Stimulated activated CD4-positive, alpha-beta T cell treated with anti-CD3 and anti-CD28 coated beads, Interleukin-2, amount 100 ng/mL, for 4 hours (primary cell): Measurements from ENCODE around the gene MYO5A.
A peak's percentile ranks its signal among the peaks of the same experiment; 100 is the strongest.
"Not testable (repeated sequence)": the region's sequence is repeated elsewhere in the genome, so short reads cannot be mapped to it uniquely, and the experiment has no call there.

Source experiments
- DNase-seq: peaks from one replicate; pipeline ENCODE4 v3.0.0-alpha.2; 2020; ENCODE audit warnings: low read depth

Gene MYO5A

DNA sequence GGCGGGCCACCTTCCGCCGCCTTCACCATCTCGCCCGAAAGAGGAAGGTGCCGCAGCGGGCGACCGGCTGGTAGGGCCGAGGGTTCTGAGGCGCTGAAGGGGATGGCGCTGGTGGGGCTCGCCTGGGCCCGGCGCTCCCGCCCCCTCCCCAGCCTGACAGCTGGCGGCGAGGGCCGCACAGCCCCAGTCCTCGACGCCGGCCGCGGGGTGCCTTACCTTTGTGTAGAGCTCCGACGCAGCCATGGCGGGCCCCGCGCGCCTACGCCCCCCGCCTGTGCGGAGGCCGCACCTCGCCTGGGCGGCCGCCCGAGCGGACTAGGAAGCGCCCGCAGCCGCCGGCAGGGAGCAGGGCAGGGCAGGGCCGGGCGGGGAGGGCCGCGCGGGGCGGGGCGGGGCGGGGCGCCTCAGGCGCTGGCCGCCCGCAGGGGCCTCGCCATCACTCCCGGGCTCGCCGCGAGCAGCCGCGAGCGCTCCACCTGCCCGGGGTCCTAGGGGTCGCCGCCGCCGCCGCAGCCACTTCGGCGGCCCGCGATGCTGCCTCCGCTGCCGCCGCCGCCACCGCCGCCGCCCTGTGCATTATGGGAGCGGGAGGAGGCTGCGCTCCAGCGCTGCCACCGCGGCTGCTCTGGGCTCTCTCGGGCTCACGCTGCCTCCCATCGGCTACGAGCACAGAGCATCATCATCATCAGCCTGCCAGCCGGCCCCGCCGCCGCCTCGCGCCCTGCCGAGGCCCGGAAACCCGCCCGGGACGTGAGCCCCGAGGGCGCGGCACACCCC is at the start of gene MYO5A:
MYO5A (minus strand) TSS at position 317 of the 777 bp plus-strand sequence; CDS start at position 243, 74 bp downstream.
- peak; percentile 70 for DNase-seq

DNA sequence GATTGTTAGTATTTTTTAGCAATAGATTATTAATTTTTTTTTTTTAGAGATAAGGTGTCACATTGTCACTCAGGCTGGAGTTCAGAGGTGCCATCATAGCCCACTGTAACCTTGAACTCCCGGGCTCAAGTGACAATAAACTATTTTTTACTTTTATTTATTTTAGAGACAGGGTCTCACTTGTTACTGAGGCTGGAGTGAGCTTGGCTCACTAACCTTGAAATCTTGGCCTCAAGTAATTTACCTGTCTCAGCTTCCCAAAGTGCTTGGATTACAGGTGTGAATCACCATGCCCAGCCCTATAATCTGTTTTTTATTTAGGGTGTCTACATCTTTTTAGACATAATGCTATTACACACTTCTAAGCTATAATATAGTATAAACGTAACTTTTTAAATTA is 48.0 kb upstream of the MYO5A start:
- no peak for DNase-seq

- not testable (repeated sequence) for DNase-seq
Measured at GRCh38 chr15:52575573-52575972, 46.9 kb upstream of the MYO5A start.

DNA sequence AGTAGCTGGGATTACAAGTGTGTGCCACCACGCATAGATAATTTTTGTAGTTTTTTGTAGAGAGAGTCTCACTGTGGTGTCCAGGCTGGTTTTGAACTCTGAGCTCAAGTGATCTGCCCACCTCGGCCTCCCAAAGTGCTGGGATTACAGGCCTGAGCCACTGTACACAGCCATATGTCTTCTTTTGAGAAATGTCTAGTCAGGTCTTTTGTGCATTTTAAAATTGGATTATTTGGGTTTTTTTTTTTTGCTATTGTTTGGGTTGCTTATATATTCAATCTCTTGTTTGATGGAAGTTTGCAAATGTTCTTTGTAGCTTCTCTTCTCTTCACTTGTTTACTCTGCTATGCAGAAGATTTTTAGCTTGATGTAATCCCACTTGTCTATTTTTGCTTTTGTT is 46.4 kb upstream of the MYO5A start:
- DNase-seq = no peak

- not testable (repeated sequence) for DNase-seq
Measured at GRCh38 chr15:52574623-52575022, 45.9 kb upstream of the MYO5A start.

DNA sequence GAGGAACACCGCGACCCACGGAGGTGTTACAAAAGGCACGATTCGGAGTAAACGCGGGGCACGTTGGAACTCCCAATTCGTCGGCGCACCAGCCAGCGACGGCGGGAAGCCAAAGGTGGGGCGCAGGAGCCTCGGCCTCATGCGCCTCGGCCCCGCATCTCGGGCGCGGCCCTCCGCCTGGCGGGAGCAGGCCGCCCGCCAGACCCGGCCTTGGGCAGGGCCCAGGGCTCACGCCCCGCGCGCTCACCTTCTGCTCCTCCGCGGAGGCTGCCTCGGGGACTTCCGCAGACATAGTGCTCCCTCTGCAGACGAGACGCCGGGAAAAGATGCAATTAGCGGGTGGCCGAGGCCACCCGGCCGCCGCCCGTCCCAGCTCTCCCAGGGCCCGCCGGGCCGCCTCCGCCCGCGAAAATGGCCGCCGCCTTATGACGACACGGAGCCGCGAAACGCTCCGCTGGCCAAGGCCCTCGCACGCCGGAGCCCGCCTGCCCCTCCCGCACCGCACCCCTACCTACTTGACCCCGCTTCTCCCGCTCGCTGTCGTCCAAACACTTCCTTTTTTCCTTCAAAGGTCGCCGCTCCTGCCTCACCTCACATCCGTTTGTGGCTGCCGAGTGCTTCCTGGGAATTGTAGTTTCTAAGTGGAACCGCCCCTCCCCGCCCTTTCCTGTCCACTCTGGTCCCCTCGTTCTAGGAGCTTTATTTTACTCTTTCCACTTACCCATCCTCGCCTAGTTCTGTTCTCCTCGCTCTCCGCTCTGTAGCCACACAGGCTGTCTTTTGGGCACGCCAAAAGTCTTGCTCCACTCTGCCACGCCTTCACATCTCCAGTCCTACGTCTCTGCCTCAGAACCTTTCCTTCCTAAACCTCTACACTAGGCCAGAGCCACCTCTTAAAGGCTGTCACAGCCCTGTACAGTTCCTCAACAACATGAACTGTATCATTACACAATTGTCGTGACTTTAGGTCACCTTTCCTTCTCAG is 40.2 kb upstream of the MYO5A start, which contains the start of gene ARPP19:
ARPP19 (minus strand) TSS at position 430 of the 985 bp plus-strand sequence; CDS start at position 292, 138 bp downstream.
- peak; percentile 64 for DNase-seq

- DNase-seq = peak; percentile 26
Measured at GRCh38 chr15:52567871-52568600, 39.4 kb upstream of the MYO5A start.

GRCh38 chr15:52566889-52567288 is 38.2 kb upstream of the MYO5A start:
- no peak for DNase-seq

DNA sequence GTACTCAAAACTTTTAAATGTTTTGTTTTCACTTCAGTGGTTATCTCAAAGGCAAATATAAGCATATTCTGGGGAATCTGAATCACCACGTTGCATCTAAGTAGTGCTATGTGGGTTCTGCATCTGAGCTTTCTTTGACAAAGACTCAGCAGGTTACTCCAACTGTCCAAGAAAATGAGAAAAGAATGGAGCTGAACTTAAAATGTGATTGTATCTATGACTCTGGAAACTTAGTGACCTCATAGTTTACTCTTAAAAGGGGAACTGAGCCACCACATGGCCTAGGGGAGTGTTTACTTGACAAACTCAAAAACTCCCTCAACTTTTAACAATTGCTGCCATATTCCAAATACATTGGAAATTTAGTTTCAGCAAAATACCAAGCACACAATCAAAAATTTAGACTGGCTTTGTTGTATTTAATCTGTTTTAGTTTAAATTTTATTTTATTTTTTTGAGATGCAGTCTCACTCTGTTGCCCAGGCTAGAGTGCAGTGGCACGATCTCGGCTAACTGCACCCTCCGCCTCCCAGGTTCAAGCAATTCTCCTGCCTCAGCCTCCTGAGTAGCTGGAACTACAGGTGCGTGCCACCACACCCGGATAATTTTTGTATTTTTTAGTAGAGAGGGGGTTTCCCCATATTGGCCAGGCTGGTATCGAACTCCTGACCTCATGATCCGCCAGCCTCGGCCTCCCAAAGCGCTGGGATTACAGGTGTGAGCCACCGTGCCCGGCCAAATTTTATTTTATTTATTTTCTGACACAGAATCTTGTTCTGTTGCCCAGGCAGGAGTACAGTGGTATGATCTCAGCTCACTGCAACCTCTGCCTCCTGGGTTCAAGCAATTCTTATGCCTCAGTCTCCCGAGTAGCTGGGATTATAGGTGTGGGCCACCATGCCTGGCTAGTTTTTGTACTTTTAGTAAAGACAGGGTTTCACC is 37.0 kb upstream of the MYO5A start:
- not testable (repeated sequence) for DNase-seq

GRCh38 chr15:52563501-52564060 is 34.9 kb upstream of the MYO5A start:
- DNase-seq = no peak

DNA sequence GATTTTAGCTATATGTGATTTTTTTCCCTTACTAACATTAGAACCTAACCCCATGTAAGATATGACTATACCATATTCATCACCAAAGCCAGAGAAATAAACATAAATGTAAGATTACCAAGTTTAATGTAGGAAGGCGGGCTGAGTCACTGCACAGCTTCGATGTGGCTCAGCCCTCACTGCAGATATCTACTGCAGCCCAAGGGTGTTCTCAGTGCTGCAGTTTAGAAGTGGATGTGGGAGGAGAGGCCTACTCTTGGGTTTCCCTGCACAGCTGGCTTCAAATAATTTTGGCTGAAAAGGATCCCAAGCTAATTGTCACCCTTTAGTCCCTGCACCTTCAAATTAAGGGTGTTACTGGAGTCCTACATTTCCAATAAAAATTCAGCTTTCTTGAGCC is 30.9 kb upstream of the MYO5A start:
- peak; percentile 16 for DNase-seq

- no peak for DNase-seq
Measured at GRCh38 chr15:52559022-52559421, 30.3 kb upstream of the MYO5A start.

GRCh38 chr15:52558196-52558595 is 29.5 kb upstream of the MYO5A start:
- peak; percentile 26 for DNase-seq

- DNase-seq = no peak
Measured at GRCh38 chr15:52557274-52557641, 28.6 kb upstream of the MYO5A start.

GRCh38 chr15:52556524-52557273 is 28.0 kb upstream of the MYO5A start:
- no peak for DNase-seq

DNA sequence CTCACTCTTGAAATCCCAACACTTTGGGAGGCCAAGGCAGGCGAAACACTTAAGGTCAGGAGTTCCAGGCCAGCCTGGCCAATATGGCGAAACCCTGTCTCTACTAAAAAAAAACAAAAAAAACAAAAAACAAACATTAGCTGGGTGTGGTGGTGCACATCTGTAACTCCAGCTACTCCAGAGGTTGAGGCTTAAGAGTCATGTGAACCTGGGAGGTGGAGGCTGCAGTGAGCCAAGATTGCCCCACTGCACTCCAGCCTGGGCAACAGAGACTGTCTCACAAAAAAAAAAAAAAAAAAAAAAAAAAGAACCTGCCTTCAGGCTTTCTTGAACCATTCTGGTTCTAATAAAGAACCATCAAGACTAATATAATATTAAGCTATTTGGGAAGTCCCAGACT is 23.6 kb upstream of the MYO5A start:
- DNase-seq = no peak

DNA sequence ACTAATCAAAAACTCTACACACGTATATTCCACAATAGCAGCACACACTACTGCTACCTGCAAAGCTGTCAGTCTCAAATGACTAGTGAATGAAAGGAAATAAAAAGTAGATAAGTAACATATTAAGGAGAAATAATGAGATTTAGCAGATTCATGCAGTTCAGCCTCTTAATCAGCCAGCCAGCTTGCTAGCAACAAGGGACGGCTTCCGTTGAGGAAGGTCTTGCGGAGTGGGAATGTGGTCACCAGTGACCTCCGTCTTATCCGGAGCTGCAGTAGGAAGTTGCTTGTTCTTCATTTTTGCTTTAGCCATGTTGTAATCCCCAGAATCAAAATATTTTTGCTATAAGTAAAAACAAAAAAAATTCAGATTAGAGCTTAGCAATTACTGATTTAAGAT is 23.1 kb upstream of the MYO5A start:
- no peak for DNase-seq

- DNase-seq = not testable (repeated sequence)
Measured at GRCh38 chr15:52551186-52551585, 22.5 kb upstream of the MYO5A start.

DNA sequence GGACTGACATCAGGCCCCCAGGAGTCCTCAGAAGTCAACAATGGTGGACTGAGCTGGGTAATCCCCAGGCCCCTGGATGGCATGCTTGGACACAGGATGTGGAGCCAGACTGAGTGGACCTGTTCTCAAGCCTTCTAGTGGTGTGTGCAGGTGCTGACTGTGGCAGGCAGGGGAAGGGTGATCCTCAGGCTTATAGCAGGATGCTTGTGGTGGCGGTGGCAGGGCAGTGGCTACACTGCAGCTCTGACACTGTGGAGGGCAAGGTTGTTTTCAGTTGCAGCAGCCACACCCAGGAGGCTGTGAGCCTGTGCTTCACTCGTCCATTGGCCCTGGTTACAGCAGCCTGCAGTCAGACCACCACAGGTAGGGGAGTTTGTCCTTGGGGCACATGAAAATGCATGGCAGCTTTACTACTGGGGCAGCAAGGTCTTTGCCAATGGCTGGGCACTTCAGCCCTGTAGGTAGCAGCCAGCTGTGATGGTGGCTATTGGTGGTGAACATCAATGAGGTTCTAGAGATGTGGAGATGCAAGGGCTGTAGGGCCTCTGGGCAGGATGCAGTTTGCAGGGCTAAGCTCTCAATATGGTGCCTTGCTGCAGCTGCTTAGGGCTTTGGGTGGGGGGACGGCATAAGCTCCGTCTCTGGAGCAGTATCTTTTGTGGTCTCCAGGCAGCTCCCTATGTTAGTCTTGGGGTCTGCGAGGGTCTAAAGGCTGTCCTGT is 17.5 kb upstream of the MYO5A start:
- DNase-seq = no peak
